Stimulated activated CD4-positive, alpha-beta T cell treated with anti-CD3 and anti-CD28 coated beads, Interleukin-12 subunit alpha, Interleukin-12 subunit beta, amount 100 ng/mL, for 24 hours (primary cell): ENCODE results near the gene SCEL.

Experiments used
- DNase-seq, 2 experiments: peaks; one replicate each; pipeline ENCODE4 v3.0.0-alpha.2; 2020; ENCODE audit warnings: low read depth in 2 of 2

Gene SCEL

GRCh38 chr13:77521595-77522367, 13.7 kb upstream of the SCEL start:
- no peak for DNase-seq

GRCh38 chr13:77522444-77522843, 13.1 kb upstream of the SCEL start:
- DNase-seq = no peak

- no peak for DNase-seq
Measured at GRCh38 chr13:77523386-77523785, 12.1 kb upstream of the SCEL start.

GRCh38 chr13:77523834-77524728, 11.4 kb upstream of the SCEL start:
- DNase-seq = no peak

DNA sequence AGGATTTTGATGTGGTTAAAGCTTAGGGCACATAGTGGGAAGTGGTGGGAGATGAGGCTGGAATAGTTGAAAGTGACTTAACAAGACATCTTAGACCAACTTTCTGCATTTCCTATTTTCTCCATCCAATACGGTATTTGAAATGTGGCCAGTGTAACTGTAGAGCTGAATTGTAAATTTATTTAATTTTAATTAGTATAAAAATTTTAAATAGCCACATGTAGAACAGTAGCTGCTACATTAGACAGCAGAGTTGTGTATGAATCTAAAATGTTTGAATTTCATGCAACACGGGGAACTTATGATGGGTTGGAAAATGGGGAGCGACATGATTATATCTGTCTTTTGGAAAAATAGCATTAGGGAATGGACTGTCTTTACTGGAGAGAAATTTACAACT, 7.1 kb upstream of the SCEL start:
- DNase-seq = no peak

- no peak for DNase-seq
Measured at GRCh38 chr13:77528834-77529500, 6.5 kb upstream of the SCEL start.

DNA sequence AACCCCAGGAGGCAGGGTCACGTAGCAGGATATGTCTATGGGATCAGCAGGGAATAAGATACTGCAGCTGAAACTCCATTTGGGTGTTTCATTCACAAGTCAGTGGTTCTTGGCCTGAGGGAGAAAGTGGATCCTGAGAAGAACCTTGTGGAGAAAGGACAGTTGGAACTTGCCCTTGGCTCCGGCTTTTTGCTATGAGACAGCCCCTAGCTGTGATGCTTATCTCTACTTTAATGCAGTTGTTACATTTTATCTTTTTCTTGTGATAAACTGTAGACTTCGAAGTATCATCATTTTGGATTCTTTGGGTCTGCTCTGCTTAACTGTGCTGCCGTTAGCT, 6.0 kb upstream of the SCEL start:
- DNase-seq = no peak

GRCh38 chr13:77530875-77531274, 4.6 kb upstream of the SCEL start:
- DNase-seq = no peak

DNA sequence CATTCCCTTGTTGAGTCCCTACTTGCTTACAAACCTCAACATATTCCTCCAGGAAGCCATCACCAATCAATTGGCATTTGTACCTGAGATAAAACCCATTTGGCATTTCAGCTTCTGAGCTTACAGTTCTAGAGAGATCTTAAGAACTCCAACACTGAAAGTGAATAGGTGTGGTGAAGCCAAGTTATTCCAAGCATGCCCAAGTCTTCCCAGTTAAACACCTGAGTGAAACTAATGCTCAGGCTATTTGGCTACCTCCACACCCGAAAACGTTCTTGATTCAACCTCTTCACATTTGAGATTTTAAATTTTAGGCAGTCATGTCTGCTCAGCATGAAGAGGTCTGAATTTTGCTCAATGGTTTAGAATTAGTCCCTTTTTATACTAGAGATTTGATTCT, 2.5 kb upstream of the SCEL start:
- DNase-seq = no peak

- no peak for DNase-seq
Measured at GRCh38 chr13:77533875-77534788, 1.4 kb upstream of the SCEL start.

DNA sequence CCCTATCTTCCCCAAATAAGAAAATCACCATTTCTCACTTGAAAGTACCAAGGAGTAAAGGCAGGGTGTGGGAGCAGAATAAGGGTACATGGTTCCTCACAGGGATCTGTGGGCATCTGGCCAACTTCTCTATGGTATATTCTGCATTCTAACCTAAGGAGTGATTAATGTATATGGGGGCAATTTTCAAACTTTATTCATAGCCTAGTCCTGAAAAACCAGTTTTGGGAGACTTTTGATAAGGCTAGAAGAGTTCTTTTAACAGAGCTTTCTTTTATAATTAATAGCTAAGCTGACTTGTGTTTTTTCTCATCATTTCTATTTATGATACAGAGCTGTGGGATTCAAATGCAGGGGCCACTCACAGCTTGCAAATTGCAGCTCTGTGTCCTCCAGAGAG, 852 bp downstream of the SCEL start:
- DNase-seq = no peak

DNA sequence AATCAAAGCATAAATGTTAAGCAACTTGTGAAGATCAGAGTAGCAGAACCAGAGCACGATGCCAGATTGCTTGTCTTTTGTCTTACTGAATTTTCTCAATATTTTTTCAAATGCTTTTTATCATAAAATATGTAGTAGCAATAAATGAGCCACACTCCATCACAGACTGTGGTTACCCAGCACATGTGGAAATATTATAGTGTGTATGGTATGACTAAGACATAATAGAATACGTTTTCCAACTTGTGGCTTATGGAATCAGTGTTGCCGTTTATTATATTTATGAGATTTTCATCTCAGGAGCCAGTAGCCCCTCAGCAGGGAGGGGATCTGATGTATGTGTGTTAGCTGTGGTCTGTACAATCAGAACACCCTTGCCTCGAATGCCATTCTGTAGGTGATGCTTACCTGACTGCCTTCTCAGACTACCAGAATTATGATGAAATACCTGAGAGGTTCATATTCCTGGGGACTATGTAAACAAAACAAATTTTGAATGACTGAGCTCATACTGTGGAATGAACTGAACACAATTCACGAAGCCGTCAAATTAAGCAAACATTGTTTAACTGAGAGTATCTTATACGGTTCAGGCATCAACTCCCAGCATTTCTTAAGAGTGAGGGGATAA, 1.9 kb downstream of the SCEL start:
- DNase-seq = no peak

DNA sequence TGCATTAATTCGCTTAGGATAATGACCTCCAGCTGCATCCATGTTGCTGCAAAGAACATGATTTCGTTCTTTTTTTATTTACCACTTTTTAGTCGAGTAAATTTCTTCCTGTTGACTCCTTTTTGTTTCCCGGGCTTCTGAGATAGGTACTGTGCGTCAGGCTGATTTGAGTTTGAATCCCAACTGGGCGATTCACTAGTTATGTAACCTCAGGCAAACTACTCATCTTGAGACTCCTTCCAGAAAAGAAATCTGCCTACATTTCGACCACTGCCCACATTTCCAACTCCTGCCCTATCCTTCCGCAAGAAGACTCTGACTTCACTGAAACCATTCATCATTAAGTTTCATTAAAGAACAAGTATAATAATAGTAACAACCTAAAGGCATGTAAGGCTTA, 8.2 kb downstream of the SCEL start:
- no peak for DNase-seq

GRCh38 chr13:77544355-77544754, 8.8 kb downstream of the SCEL start:
- no peak for DNase-seq

DNA sequence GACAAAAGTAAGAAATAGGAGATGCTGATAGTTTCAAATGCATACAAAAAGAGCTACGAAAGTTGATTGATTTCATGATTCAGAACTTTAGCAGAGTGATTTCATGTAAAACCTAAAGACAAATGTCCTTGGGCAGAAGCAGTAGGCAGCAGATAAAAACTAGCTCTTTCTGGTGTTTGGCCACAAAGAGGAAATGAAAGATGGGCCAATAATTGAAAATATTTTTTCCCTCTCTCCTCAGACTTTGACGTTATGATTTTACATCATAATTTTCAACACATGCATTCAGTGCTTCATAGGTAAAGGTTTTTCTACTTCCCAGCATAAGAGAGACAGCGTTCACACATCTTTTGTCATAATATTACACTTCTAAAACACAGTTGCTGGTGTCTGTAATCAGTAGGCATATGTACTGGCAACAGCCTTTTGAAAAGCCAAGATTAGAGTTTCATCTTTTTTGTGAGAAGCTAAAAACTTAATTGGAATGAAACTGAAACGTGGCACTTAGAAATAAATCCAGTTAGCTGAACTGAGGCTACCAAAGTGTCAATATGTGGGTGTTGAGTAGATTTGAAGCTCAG, 9.3 kb downstream of the SCEL start:
- no peak for DNase-seq

GRCh38 chr13:77545626-77546412, 10.3 kb downstream of the SCEL start:
- no peak for DNase-seq

DNA sequence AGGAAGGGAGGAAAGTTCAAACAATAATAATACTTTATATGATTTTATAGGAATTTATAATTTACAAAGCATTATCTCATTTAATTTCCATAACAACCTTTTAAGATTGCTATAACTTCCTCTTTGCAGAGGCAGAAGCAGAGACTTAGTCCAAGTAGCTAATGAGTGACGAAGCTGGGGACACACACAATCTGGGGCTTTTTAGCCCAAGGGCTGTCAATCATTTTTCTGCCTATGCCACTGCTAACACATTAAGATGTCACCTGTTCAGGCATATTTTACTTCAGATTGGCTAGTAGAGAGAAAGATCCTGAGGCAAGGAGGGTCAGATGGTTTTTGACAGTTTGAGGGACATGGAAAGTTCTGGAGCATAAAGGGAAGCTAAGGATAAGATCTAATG, 12.6 kb downstream of the SCEL start:
- no peak for DNase-seq

GRCh38 chr13:77548594-77548993, 13.1 kb downstream of the SCEL start:
- no peak for DNase-seq

DNA sequence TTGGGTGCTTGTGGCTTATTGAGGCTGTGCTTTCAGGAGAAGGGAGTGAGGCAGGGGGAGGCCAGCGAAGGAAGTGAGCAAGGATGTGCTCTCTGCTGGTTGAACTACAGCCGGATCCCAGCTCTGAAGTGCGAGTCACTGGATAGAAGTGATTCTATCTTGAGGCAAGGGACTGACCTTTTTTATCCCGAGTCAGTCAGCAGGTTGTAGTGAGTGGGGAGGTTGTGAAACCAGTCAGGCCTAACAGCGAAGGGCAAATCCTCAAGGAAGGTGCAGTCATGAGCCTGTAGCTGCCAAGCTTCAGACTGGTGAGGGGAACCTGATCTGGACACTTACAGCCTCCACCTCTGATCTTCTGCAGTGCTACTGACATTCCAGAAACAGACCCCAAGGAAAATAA, 18.6 kb downstream of the SCEL start:
- DNase-seq = no peak

GRCh38 chr13:77555246-77555645, 19.7 kb downstream of the SCEL start:
- DNase-seq = no peak
